Sigmoid colon (tissue), 7 donors: Measurements from ENCODE around the gene NUCKS1. TPM values are rescaled to one million over a fixed set of nuclear protein-coding genes. Genes with fewer than 3 reads are reported as not detected.

Experiments
- DNase-seq: peaks from one replicate; pipeline ENCODE4 v3.0.0-alpha.2; 2019
- H3K27ac ChIP-seq, 4 donors: fragments of 200-600 bp; sonication (generic); one replicate each; pipeline ENCODE4 v1.5.1; 2016 to 2019; ENCODE audit warnings: mild to moderate bottlenecking in 1 of 4
- H3K27me3 ChIP-seq, 3 donors: fragments of 200-600 bp; sonication (generic); one replicate each; pipeline ENCODE4 v1.5.1; 2019; ENCODE audit warnings: mild to moderate bottlenecking in 1 of 3
- H3K36me3 ChIP-seq, 4 donors: fragments of 200-600 bp; sonication (generic); one replicate each; pipeline ENCODE4 v1.5.1; 2016 to 2019
- H3K4me1 ChIP-seq, 4 donors: fragments of 200-600 bp; sonication (generic); one replicate each; pipeline ENCODE4 v1.5.1; 2017 to 2019
- H3K4me3 ChIP-seq, 4 donors: fragments of 200-600 bp; sonication (generic); one replicate each; pipeline ENCODE4 v1.5.1; 2017 to 2019; ENCODE audit warnings: mild to moderate bottlenecking in 2 of 4, moderate library complexity in 1 of 4
- H3K9me3 ChIP-seq, 4 donors: fragments of 200-600 bp in 3 of 4; sonication (generic) in 3 of 4; one replicate each; pipeline versions ENCODE4 v1.5.1 to v1.6.1; 2013 to 2019
- CTCF ChIP-seq, 4 experiments: fragments of 450-650 bp in 3 of 4; fragments of 200-600 bp in 1 of 4; IDR thresholded peaks; one replicate each; pipeline ENCODE4 v1.5.1; 2016 to 2019; ENCODE audit warnings: antibody characterized with exemption in 4 of 4, mild to moderate bottlenecking in 3 of 4, moderate library complexity in 2 of 4
- EP300 ChIP-seq, 4 donors: sonication (generic); formaldehyde crosslinking; IDR thresholded peaks; one replicate each; pipeline ENCODE4 v1.6.1; 2017; ENCODE audit warnings: antibody characterized with exemption in 4 of 4
- POLR2A ChIP-seq, 2 donors: fragments of 450-650 bp; IDR thresholded peaks; one replicate each; pipeline ENCODE4 v1.6.1; 2016; ENCODE audit warnings: antibody characterized with exemption in 2 of 2, mild to moderate bottlenecking in 2 of 2, moderate library complexity in 2 of 2
- POLR2AphosphoS5 ChIP-seq, 4 donors: sonication (generic); formaldehyde crosslinking; IDR thresholded peaks; one replicate each; pipeline ENCODE4 v1.6.1; 2017; ENCODE audit warnings: antibody characterized with exemption in 4 of 4
- WGBS, 2 donors: extraction: QIAGEN DNeasy Blood & Tissue Kit; methylation state at CpG; one replicate each; pipeline ENCODE4 v1.1.7; 2013; 5-methylcytosine and 5-hydroxymethylcytosine counted together
- intact Hi-C: fragments of 100-400 bp; cut with DNase I; formaldehyde crosslinking; loops from one replicate; pipeline ENCODE4 v1.15.1; 2023
- polyA plus RNA-seq, 3 donors: library from polyadenylated mRNA; stranded (reverse); fragments of 200-250 nt; gene quantifications; one replicate each; pipeline ENCODE4 v1.2.3, GENCODE V29; 2013
- total RNA-seq, 4 donors: library from RNA; depleted of rRNA; stranded (reverse); fragments of >200 nt; gene quantifications; one replicate each; pipeline ENCODE4 v1.1.0, GENCODE V29; 2016
- donor health status: healthy with polysubstance abuse.
- donor health status: Bipolar disorder and iron deficiency.
- donor health status: healthy.

NUCKS1 gene
- total and polyA plus RNA-seq, 7 donors, result 22.2 to 112 (median 88.9) TPM

GRCh38 chr1:205676002-205676401, 74.0 kb downstream of the NUCKS1 start:
- H3K9me3 ChIP-seq, result no peaks in the 10 kb centered on the region
- no peak for DNase-seq
- peaks cover 0 to 24% (median 18%) of the 10 kb centered on the region in 4 donors for H3K4me1 ChIP-seq
- H3K36me3 ChIP-seq, result no peaks in the 10 kb centered on the region
- no peak overlapping the region for H3K4me3 ChIP-seq
- TF ChIP-seq POLR2A (IDR thresholded peaks at IDR 0.05), result no peak
- intact Hi-C loops, result no loop called here
- H3K27me3 ChIP-seq, result peaks cover 0 to 3% (median 0%) of the 10 kb centered on the region in 3 donors
- H3K27ac ChIP-seq, result no peak overlapping the region
- WGBS, 2 donors, result 30 to 72% methylated on average over 5 of the region's 5 CpGs

GRCh38 chr1:205675247-205675646, 74.7 kb downstream of the NUCKS1 start:
- H3K36me3 ChIP-seq, result no peaks in the 10 kb centered on the region
- H3K9me3 ChIP-seq, result no peaks in the 10 kb centered on the region
- TF ChIP-seq EP300 (IDR thresholded peaks at IDR 0.05) (no peak), POLR2AphosphoS5 (IDR thresholded peaks at IDR 0.05) (no peak), POLR2A (IDR thresholded peaks at IDR 0.05) (no peak), CTCF (IDR thresholded peaks at IDR 0.05) (no peak)
- 92 to 93% methylated on average over 4 of the region's 4 CpGs for WGBS, 2 donors
- intact Hi-C loops, result no loop called here
- DNase-seq, result no peak
- H3K27ac ChIP-seq, result no peak overlapping the region
- H3K4me3 ChIP-seq, result no peak overlapping the region
- peaks cover 0 to 10% (median 0%) of the 10 kb centered on the region in 3 donors for H3K27me3 ChIP-seq
- peaks cover 0 to 17% (median 12%) of the 10 kb centered on the region in 4 donors for H3K4me1 ChIP-seq

GRCh38 chr1:205672970-205673369, 77.0 kb downstream of the NUCKS1 start:
- TF ChIP-seq EP300 (IDR thresholded peaks at IDR 0.05) (no peak), POLR2A (IDR thresholded peaks at IDR 0.05) (no peak), CTCF (IDR thresholded peaks at IDR 0.05) (no peak), POLR2AphosphoS5 (IDR thresholded peaks at IDR 0.05) (no peak)
- intact Hi-C loops, result no loop called here
- H3K4me1 ChIP-seq, result no peaks in the 10 kb centered on the region
- no peaks in the 10 kb centered on the region for H3K9me3 ChIP-seq
- H3K4me3 ChIP-seq, result no peak overlapping the region
- DNase-seq, result no peak
- no peak overlapping the region for H3K27ac ChIP-seq
- no peaks in the 10 kb centered on the region for H3K36me3 ChIP-seq
- H3K27me3 ChIP-seq, result peaks cover 0 to 26% (median 4%) of the 10 kb centered on the region in 3 donors
- 50 to 71% methylated on average over 4 of the region's 4 CpGs for WGBS, 2 donors

GRCh38 chr1:205672395-205672889, 77.5 kb downstream of the NUCKS1 start:
- DNase-seq, result no peak
- intact Hi-C loops, result no loop called here
- TF ChIP-seq EP300 (IDR thresholded peaks at IDR 0.05) (no peak), CTCF (IDR thresholded peaks at IDR 0.05) (no peak), POLR2A (IDR thresholded peaks at IDR 0.05) (no peak), POLR2AphosphoS5 (IDR thresholded peaks at IDR 0.05) (no peak)
- no peaks in the 10 kb centered on the region for H3K36me3 ChIP-seq
- no peaks in the 10 kb centered on the region for H3K9me3 ChIP-seq
- H3K4me1 ChIP-seq, result no peaks in the 10 kb centered on the region
- H3K27me3 ChIP-seq, result peaks cover 0 to 26% (median 4%) of the 10 kb centered on the region in 3 donors
- no peak overlapping the region for H3K27ac ChIP-seq
- H3K4me3 ChIP-seq, result no peak overlapping the region
- 76 to 83% methylated on average over 11 of the region's 11 CpGs for WGBS, 2 donors

- WGBS, 2 donors, result 85 to 89% methylated on average over 13 of the region's 13 CpGs
- no peak overlapping the region for H3K4me3 ChIP-seq
- no peaks in the 10 kb centered on the region for H3K4me1 ChIP-seq
- H3K9me3 ChIP-seq, result no peaks in the 10 kb centered on the region
- TF ChIP-seq POLR2AphosphoS5 (IDR thresholded peaks at IDR 0.05) (no peak), POLR2A (IDR thresholded peaks at IDR 0.05) (no peak), CTCF (IDR thresholded peaks at IDR 0.05) (no peak), EP300 (IDR thresholded peaks at IDR 0.05) (no peak)
- H3K27me3 ChIP-seq, result peaks cover 0 to 26% (median 4%) of the 10 kb centered on the region in 3 donors
- H3K27ac ChIP-seq, result no peak overlapping the region
- no peak for DNase-seq
- H3K36me3 ChIP-seq, result no peaks in the 10 kb centered on the region
- intact Hi-C loops, result no loop called here
Measured at GRCh38 chr1:205670611-205671430, 79.2 kb downstream of the NUCKS1 start.
